Breast epithelium (tissue), 4 donors: Measurements from ENCODE around the gene NUCB1. TPM values are rescaled to one million over a fixed set of nuclear protein-coding genes. Genes with fewer than 3 reads are reported as not detected.

ENCODE experiments used
- DNase-seq, 2 donors: peaks; one replicate each; pipeline ENCODE4 v3.0.0-alpha.2; 2019; ENCODE audit warnings: low spot score in 2 of 2
- H3K27ac ChIP-seq, 2 donors: fragments of 200-600 bp; sonication (generic) in 1 of 2; one replicate each; pipeline ENCODE4 v1.5.1; 2016 to 2019; ENCODE audit warnings: mild to moderate bottlenecking in 1 of 2
- H3K27me3 ChIP-seq, 2 donors: fragments of 200-600 bp; sonication (generic) in 1 of 2; one replicate each; pipeline versions ENCODE4 v1.5.1 to v1.6.0; 2017 to 2019; ENCODE audit warnings: control low read depth in 1 of 2, mild to moderate bottlenecking in 1 of 2
- H3K36me3 ChIP-seq: fragments of 200-600 bp; one replicate; pipeline ENCODE4 v1.5.1; 2019
- H3K4me1 ChIP-seq, 2 donors: fragments of 200-600 bp; sonication (generic); one replicate each; pipeline ENCODE4 v1.5.1; 2016 to 2019; ENCODE audit warnings: control low read depth in 1 of 2
- H3K4me3 ChIP-seq, 3 donors: fragments of 200-600 bp; sonication (generic); 1 replicate in 2 of 3; 2 replicates in 1 of 3; pipeline ENCODE4 v1.5.1; 2016 to 2019; ENCODE audit warnings: mild to moderate bottlenecking in 3 of 3, moderate library complexity in 2 of 3
- H3K9me3 ChIP-seq, 2 donors: fragments of 200-600 bp; sonication (generic) in 1 of 2; one replicate each; pipeline ENCODE4 v1.5.1; 2016 to 2019; ENCODE audit warnings: control low read depth in 1 of 2
- POLR2A ChIP-seq: fragments of 450-650 bp; IDR thresholded peaks from one replicate; pipeline ENCODE4 v1.6.1; 2016; ENCODE audit warnings: antibody characterized with exemption, mild to moderate bottlenecking, moderate library complexity
- POLR2AphosphoS5 ChIP-seq, 3 donors: sonication (generic); formaldehyde crosslinking; IDR thresholded peaks; one replicate each; pipeline ENCODE4 v1.6.1; 2017; ENCODE audit warnings: antibody characterized with exemption in 3 of 3
- intact Hi-C: fragments of 100-400 bp; cut with DNase I; formaldehyde crosslinking; loops from one replicate; pipeline ENCODE4 v1.15.1; 2023; ENCODE audit warnings: low total_unique reads
- total RNA-seq, 3 donors: library from RNA; depleted of rRNA; stranded (reverse); fragments of >200 nt; gene quantifications; one replicate each; pipeline ENCODE4 v1.1.0, GENCODE V29; 2016
- TF ChIP-seq, protein P1 (sequence below), 3 donors: fragments of 450-650 bp; IDR thresholded peaks; one replicate each; pipeline ENCODE4 v1.5.1; 2016 to 2017; ENCODE audit warnings: antibody characterized with exemption in 3 of 3, mild to moderate bottlenecking in 3 of 3, moderate library complexity in 3 of 3

Gene NUCB1
- total RNA-seq, 3 donors from 2014 or later: 131 to 333 (median 223) TPM

DNA sequence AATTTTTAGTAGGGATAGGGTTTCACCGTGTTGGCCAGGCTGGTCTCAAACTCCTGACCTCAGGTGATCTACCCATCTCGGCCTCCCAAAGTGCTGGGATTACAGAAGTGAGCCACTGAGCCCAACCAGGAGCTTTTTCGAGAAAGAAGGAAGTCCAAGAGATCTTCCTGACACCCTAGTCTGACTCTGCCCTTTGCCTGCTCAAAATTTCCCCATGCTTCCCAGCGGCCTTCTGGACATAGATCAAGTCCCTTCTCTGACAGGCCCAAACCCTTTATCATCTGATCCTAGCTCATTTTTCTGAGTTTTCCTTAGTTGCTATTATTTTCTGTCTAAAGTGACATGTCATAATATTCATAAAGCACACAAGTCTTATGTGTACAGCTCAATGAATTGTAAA lies 53.0 kb downstream of the NUCB1 start:
- no peak for DNase-seq
- no peak overlapping the region for H3K4me3 ChIP-seq
- no peaks in the 10 kb centered on the region for H3K9me3 ChIP-seq
- no peak for TF ChIP-seq POLR2A
- TF ChIP-seq POLR2AphosphoS5 (IDR thresholded peaks at IDR 0.05): no peak
- TF ChIP-seq, protein P1, sequence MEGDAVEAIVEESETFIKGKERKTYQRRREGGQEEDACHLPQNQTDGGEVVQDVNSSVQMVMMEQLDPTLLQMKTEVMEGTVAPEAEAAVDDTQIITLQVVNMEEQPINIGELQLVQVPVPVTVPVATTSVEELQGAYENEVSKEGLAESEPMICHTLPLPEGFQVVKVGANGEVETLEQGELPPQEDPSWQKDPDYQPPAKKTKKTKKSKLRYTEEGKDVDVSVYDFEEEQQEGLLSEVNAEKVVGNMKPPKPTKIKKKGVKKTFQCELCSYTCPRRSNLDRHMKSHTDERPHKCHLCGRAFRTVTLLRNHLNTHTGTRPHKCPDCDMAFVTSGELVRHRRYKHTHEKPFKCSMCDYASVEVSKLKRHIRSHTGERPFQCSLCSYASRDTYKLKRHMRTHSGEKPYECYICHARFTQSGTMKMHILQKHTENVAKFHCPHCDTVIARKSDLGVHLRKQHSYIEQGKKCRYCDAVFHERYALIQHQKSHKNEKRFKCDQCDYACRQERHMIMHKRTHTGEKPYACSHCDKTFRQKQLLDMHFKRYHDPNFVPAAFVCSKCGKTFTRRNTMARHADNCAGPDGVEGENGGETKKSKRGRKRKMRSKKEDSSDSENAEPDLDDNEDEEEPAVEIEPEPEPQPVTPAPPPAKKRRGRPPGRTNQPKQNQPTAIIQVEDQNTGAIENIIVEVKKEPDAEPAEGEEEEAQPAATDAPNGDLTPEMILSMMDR (IDR thresholded peaks at IDR 0.05): no peak
- peaks cover 0 to 9% of the 10 kb centered on the region in 2 donors for H3K4me1 ChIP-seq
- no peaks in the 10 kb centered on the region for H3K27me3 ChIP-seq
- intact Hi-C loops: no loop called here
- no peak overlapping the region for H3K27ac ChIP-seq
- H3K36me3 ChIP-seq: no peaks in the 10 kb centered on the region

DNA sequence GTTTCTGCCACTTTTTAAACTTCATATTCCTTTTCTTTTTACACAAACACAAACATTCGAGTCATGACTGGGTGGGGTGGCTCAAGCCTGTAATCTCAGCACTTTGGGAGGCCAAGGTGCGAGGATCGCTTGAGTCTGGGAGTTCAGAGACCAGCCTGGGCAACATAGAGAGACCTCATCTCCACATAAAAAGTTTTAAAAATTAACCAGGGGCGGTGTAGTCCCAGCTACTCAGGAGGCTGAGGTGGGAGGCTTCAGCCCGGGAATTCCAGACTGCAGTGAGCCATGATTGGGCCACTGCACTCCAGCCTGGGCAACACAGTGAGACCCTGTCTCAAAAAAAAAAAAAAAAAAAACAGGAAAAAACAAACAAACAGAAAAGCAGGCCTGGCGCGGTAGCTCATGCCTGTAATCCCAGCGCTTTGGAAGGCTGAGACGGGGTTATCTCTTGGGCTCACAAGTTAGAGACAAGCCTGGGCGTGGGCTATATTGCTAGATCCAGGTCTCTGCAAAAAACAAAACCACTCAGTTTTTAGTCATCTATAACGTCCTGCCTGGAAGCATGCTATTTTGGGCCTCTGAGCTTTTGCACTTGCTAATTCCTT lies 54.0 kb downstream of the NUCB1 start:
- intact Hi-C loops: loop anchor here (1.0 kb wide), 1 partner anchor 17 kb away; no protein-coding TSS in a partner anchor
- H3K27ac ChIP-seq: peak overlapping the region; percentile 71 to 80
- peak overlapping the region; percentile 69 to 96 (median 83) for H3K4me3 ChIP-seq
- TF ChIP-seq POLR2AphosphoS5 (IDR thresholded peaks at IDR 0.05) (no peak), POLR2A (no peak)
- TF ChIP-seq, protein P1 (IDR thresholded peaks at IDR 0.05): no peak
- H3K9me3 ChIP-seq: no peaks in the 10 kb centered on the region
- H3K4me1 ChIP-seq: peaks cover 0 to 9% of the 10 kb centered on the region in 2 donors
- DNase-seq: no peak
- H3K27me3 ChIP-seq: no peaks in the 10 kb centered on the region
- H3K36me3 ChIP-seq: no peaks in the 10 kb centered on the region

DNA sequence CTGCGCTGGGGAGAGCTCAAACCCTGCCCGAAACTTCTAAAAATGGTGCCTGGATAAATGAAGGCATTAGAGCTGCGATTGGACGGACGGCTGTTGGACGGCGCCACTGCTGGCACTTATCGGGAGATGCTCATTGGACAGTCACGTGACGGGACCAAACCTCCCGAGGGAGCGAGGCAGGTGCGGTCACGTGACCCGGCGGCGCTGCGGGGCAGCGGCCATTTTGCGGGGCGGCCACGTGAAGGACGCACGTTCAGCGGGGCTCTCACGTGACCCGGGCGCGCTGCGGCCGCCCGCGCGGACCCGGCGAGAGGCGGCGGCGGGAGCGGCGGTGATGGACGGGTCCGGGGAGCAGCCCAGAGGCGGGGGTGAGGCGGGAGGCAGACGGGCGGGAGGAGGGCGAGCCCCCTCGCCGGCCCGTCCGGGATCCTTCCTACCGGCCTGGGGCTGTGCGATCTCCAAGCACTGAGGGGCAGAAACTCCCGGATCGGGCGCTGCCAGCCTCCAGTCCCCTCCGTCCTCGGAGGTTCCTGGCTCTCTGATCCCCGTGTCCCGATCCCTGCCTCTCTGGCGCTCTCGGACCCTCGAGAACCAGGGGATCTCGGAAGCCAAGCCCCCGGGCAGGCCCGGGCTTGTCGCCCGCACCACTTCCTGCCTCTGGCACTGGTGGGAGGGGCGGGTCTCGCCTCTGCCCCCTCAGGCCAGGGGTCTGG lies 54.6 kb downstream of the NUCB1 start, which contains the start of gene BAX:
Gene BAX, plus strand, starts transcription at position 281 of the 713 bp plus-strand sequence. Its CDS starts 54 bp downstream, at position 335.
- Histone ChIP-seq H3K4me3 (peak within 1 kb of the TSS; percentile 69 to 96 (median 83)), H3K4me1 (peaks cover 0 to 9% of the 10 kb centered on the region in 2 donors), H3K27me3 (no peaks in the 10 kb centered on the region), H3K9me3 (no peaks in the 10 kb centered on the region), H3K27ac (peak within 1 kb of the TSS; percentile 71 to 80), H3K36me3 (no peaks in the 10 kb centered on the region)
- DNase-seq: peak; percentile 91 to 96
- TF ChIP-seq, protein P1 (IDR thresholded peaks at IDR 0.05): no peak
- TF ChIP-seq POLR2A (no peak), POLR2AphosphoS5 (IDR thresholded peaks at IDR 0.05) (peak; percentile 75 to 94 (median 85))
- intact Hi-C loops: loop anchor here (1.0 kb wide), 1 partner anchor 17 kb away; no protein-coding TSS in a partner anchor

DNA sequence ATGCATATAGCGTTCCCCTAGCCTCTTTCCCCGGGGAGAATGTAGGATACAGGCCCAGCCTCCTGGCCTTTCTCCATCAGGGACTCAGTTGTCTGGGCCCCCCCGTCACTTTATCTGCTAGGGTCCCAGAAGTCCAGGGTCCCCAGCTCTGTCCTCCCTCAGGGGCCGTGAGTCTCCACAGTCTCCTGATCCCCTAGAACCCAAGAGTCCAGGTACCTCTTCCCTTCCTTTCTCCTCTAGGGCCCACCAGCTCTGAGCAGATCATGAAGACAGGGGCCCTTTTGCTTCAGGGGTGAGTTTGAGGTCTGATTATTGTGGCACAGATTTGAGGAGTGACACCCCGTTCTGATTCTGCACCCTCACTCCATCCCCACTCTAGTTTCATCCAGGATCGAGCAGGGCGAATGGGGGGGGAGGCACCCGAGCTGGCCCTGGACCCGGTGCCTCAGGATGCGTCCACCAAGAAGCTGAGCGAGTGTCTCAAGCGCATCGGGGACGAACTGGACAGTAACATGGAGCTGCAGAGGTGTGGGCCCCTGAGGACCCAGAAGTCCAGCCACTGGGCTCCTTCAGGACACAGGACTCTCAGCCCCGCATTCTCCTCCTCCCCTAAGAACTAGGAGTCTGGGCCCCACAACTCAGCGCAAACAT lies 55.3 kb downstream of the NUCB1 start:
- peaks cover 0 to 9% of the 10 kb centered on the region in 2 donors for H3K4me1 ChIP-seq
- intact Hi-C loops: no loop called here
- peak overlapping the region; percentile 69 to 96 (median 83) for H3K4me3 ChIP-seq
- H3K9me3 ChIP-seq: no peaks in the 10 kb centered on the region
- no peaks in the 10 kb centered on the region for H3K27me3 ChIP-seq
- DNase-seq: no peak
- no peaks in the 10 kb centered on the region for H3K36me3 ChIP-seq
- no peak for TF ChIP-seq POLR2A
- no peak for TF ChIP-seq POLR2AphosphoS5 (IDR thresholded peaks at IDR 0.05)
- TF ChIP-seq, protein P1 (IDR thresholded peaks at IDR 0.05): no peak
- H3K27ac ChIP-seq: peak overlapping the region; percentile 71 to 80
